BJ (cell line): Measurements from ENCODE around the gene CDS2. TPM values are rescaled to one million over a fixed set of nuclear protein-coding genes. Genes with fewer than 3 reads are reported as not detected.

Source experiments
- CTCF ChIA-PET: fragments of 350-600 bp; formaldehyde crosslinking; extraction: SDS; loops from one replicate; lab custom pipeline; 2021; ENCODE audit warnings: antibody characterized with exemption, inconsistent platforms; lab: Yijun Ruan, JAX
- POLR2A ChIA-PET: fragments of 300-600 bp; sonication (Branson Sonifier 250); formaldehyde crosslinking; extraction: SDS; loops from one replicate; lab custom pipeline; 2021; ENCODE audit warnings: antibody characterized with exemption; lab: Charles Lee
- DNase-seq: peaks from one replicate; pipeline ENCODE4 v3.0.0-alpha.2; 2011; ENCODE audit warnings: low read depth
- H3K27me3 ChIP-seq: 2 replicates; pipeline ENCODE4 v1.6.0; 2011; ENCODE audit warnings: low read length; ENCODE audit not compliant: control insufficient read depth, insufficient read depth
- H3K36me3 ChIP-seq: 2 replicates; pipeline ENCODE4 v1.5.1; 2011; ENCODE audit warnings: low read length; ENCODE audit not compliant: control insufficient read depth, insufficient read depth
- H3K4me3 ChIP-seq: 2 replicates; pipeline ENCODE4 v1.5.1; 2011; ENCODE audit warnings: low read depth, mild to moderate bottlenecking, control low read depth, low read length
- polyA plus RNA-seq: library from polyadenylated mRNA; depleted of rRNA; stranded (reverse); fragments of >200 nt; gene quantifications from 2 replicates; pipeline ENCODE4 v1.2.3, GENCODE V29; 2011
- TF ChIP-seq, protein P1 (sequence below): IDR thresholded peaks from 2 replicates; pipeline ENCODE4 v1.5.1; 2011; ENCODE audit warnings: low read depth, mild to moderate bottlenecking, control low read depth, inconsistent platforms, low read length, moderate library complexity; ENCODE audit not compliant: insufficient read depth

Gene CDS2
- polyA plus RNA-seq, 1 experiment: 25.2 TPM

DNA sequence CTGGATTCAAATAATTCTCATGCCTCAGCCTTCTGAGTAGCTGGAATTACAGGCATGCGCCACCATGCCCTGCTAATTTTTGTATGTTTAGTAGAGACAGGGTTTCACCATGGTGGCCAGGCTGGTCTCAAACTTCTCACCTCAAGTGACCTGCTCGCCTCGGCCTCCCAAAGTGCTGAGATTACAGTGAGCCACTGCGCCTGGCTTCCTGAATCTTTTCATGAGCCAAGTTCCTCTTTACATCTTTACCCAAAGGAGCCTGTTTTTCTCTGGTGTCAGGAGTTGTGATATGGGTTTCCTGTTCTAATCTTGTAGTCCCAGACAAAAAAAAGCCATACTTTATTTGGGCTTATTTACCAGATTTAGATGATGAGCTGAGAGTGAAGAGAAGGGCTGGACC lies 41.4 kb upstream of the CDS2 start:
- ChIA-PET CTCF (interaction anchor here (1.1 kb wide), 1 partner anchor 12 kb away, joined by 3 read pairs; no protein-coding TSS in a partner anchor), POLR2A (no interaction called here)

DNA sequence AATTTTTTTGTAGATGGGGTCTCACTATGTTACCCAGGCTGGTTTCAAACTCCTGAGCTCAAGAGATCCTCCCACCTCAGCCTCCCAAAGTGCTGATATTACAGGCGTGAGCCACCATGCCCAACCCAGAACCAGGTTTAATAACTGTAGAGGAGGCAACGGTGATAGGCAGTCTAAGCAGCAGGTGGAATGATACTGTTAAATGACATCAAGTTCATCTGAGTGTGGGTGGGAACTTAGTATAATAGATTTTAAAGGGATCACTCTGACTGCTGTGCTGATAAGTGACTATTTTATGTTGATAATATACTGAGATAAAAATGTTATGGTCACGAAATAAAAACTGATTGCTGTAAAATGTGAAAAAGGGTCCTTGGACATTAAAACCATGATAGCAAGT lies 38.1 kb upstream of the CDS2 start:
- CTCF ChIA-PET: interaction anchor here (1.0 to 1.7 kb wide), 2 partner anchors 10 to 12 kb away, joined by 4 to 8 read pairs; no protein-coding TSS in a partner anchor
- POLR2A ChIA-PET: no interaction called here
- TF ChIP-seq, protein P1, sequence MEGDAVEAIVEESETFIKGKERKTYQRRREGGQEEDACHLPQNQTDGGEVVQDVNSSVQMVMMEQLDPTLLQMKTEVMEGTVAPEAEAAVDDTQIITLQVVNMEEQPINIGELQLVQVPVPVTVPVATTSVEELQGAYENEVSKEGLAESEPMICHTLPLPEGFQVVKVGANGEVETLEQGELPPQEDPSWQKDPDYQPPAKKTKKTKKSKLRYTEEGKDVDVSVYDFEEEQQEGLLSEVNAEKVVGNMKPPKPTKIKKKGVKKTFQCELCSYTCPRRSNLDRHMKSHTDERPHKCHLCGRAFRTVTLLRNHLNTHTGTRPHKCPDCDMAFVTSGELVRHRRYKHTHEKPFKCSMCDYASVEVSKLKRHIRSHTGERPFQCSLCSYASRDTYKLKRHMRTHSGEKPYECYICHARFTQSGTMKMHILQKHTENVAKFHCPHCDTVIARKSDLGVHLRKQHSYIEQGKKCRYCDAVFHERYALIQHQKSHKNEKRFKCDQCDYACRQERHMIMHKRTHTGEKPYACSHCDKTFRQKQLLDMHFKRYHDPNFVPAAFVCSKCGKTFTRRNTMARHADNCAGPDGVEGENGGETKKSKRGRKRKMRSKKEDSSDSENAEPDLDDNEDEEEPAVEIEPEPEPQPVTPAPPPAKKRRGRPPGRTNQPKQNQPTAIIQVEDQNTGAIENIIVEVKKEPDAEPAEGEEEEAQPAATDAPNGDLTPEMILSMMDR: no peak
- H3K27me3 ChIP-seq: no peaks in the 10 kb centered on the region
- DNase-seq: no peak
- no peak overlapping the region for H3K4me3 ChIP-seq
- H3K36me3 ChIP-seq: no peaks in the 10 kb centered on the region

More for the DNA sequence above, 41.4 kb upstream of the CDS2 start:
- TF ChIP-seq, protein P1: no peak
- no peaks in the 10 kb centered on the region for H3K27me3 ChIP-seq
- no peak for DNase-seq
- no peaks in the 10 kb centered on the region for H3K36me3 ChIP-seq
- no peak overlapping the region for H3K4me3 ChIP-seq

DNA sequence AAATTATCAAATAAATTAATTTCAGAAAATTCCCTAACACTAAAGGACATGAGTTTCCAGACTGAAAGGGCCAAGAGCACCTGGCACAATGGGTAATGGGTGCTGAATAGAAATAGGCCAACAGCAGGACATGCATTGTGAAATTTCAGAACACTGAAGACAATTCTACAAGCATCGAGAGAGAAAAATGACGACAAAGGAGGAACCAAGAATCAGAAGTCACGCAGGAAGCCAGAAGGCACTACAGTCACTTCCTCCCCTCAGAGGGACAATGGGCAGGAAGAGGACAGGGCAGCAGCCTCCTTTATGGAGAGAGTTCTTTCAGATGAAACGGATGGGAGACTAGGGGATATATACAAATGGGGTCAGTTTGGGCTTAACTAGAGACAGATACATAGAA lies 36.6 kb upstream of the CDS2 start:
- Histone ChIP-seq H3K4me3 (no peak overlapping the region), H3K27me3 (no peaks in the 10 kb centered on the region), H3K36me3 (no peaks in the 10 kb centered on the region)
- ChIA-PET POLR2A (no interaction called here), CTCF (no interaction called here)
- DNase-seq: no peak
- TF ChIP-seq, protein P1: no peak

- no peaks in the 10 kb centered on the region for H3K27me3 ChIP-seq
- peaks cover 1% of the 10 kb centered on the region; the same call in 1 of the 2 replicates for H3K36me3 ChIP-seq
- TF ChIP-seq, protein P1: no peak
- POLR2A ChIA-PET: no interaction called here
- CTCF ChIA-PET: interaction anchor here (1.1 to 1.2 kb wide), 2 partner anchors 9 to 351 kb away, joined by 3 to 5 read pairs; no protein-coding TSS in a partner anchor
- H3K4me3 ChIP-seq: no peak overlapping the region
- no peak for DNase-seq
Measured at GRCh38 chr20:5091902-5092301, 34.9 kb upstream of the CDS2 start.

- no peak for DNase-seq
- no peaks in the 10 kb centered on the region for H3K27me3 ChIP-seq
- ChIA-PET POLR2A (no interaction called here), CTCF (interaction anchor here (1.2 kb wide), 1 partner anchor 8 kb away, joined by 5 read pairs; no protein-coding TSS in a partner anchor)
- peaks cover 1% of the 10 kb centered on the region; the same call in 1 of the 2 replicates for H3K36me3 ChIP-seq
- no peak overlapping the region for H3K4me3 ChIP-seq
- TF ChIP-seq, protein P1: no peak
Measured at GRCh38 chr20:5092765-5093339, 34.0 kb upstream of the CDS2 start.
